Natural killer cell (primary cell): ENCODE measurements around the gene TSC1. TPM values are rescaled to one million over a fixed set of nuclear protein-coding genes. Genes with fewer than 3 reads are reported as not detected.

Experiments
- ATAC-seq, 3 donors: fragments of 150-1000 bp in 2 of 3; fragments of 200-7000 bp in 1 of 3; cut with Tn5 transposase; 1 replicate in 1 of 3; 2 replicates in 2 of 3; pipeline ENCODE4 v1.10.0; 2021; ENCODE audit warnings: mild to moderate bottlenecking in 2 of 3, moderate library complexity in 2 of 3
- DNase-seq, 2 donors: peaks; one replicate each; pipeline versions ENCODE4 v3.0.0 to v3.0.0-alpha.2; 2013 to 2021; ENCODE audit warnings: mixed read lengths in 1 of 2
- H3K27ac ChIP-seq: one replicate; pipeline ENCODE4 v1.5.1; 2013; ENCODE audit warnings: mild to moderate bottlenecking, low read length
- H3K27me3 ChIP-seq: one replicate; pipeline ENCODE4 v1.6.1; 2013; ENCODE audit warnings: low read length; ENCODE audit not compliant: control insufficient read depth, insufficient read depth
- H3K36me3 ChIP-seq: one replicate; pipeline ENCODE4 v1.6.1; 2013; ENCODE audit warnings: low read length; ENCODE audit not compliant: control insufficient read depth, insufficient read depth
- H3K4me1 ChIP-seq: one replicate; pipeline ENCODE4 v1.6.1; 2013; ENCODE audit warnings: low read length; ENCODE audit not compliant: control insufficient read depth, insufficient read depth
- H3K4me3 ChIP-seq: one replicate; pipeline ENCODE4 v1.5.1; 2013; ENCODE audit warnings: low read length
- H3K9me3 ChIP-seq: one replicate; pipeline ENCODE4 v1.6.1; 2013; ENCODE audit warnings: low read length; ENCODE audit not compliant: control insufficient read depth, insufficient read depth
- H3K27ac Mint-ChIP-seq, 2 donors: one replicate each; pipeline ENCODE4 v1.8.0; 2022; ENCODE audit warnings: mild to moderate bottlenecking in 2 of 2, mixed read lengths in 2 of 2, moderate library complexity in 1 of 2
- H3K27me3 Mint-ChIP-seq, 2 donors: one replicate each; pipeline ENCODE4 v1.8.0; 2022; ENCODE audit warnings: low read depth in 2 of 2, mixed read lengths in 2 of 2
- H3K36me3 Mint-ChIP-seq: one replicate; pipeline ENCODE4 v1.8.0; 2022; ENCODE audit warnings: mixed read lengths
- H3K4me1 Mint-ChIP-seq, 2 donors: one replicate each; pipeline ENCODE4 v1.8.0; 2022; ENCODE audit warnings: mixed read lengths in 2 of 2
- H3K4me3 Mint-ChIP-seq: one replicate; pipeline ENCODE4 v1.8.0; 2022; ENCODE audit warnings: mild to moderate bottlenecking, moderate library complexity, mixed read lengths
- H3K9me3 Mint-ChIP-seq, 2 donors: one replicate each; pipeline ENCODE4 v1.8.0; 2022; ENCODE audit warnings: mixed read lengths in 2 of 2
- WGBS: methylation state at CpG from one replicate; pipeline ENCODE4 v1.1.7; 2013; ENCODE audit warnings: missing lambda C conversion rate; ENCODE audit not compliant: insufficient coverage; 5-methylcytosine and 5-hydroxymethylcytosine counted together
- intact Hi-C: fragments of 100-400 bp; cut with micrococcal nuclease; formaldehyde crosslinking; loops from one replicate; pipeline ENCODE4 v1.14.2; 2022
- total RNA-seq, 4 donors: library from RNA; stranded (reverse); fragments of 120-200 nt in 1 of 4; gene quantifications; one replicate each; pipeline versions ENCODE4 v1.2.3 to v1.2.4, GENCODE V29; 2013 to 2022
- TF ChIP-seq, protein P1 (sequence below): fragments of 200-600 bp; IDR thresholded peaks from one replicate; pipeline ENCODE4 v1.8.0; 2022; ENCODE audit warnings: antibody characterized with exemption

Gene TSC1
- total RNA-seq, 3 donors from 2014 or later (not counting 1 experiment from before 2014, with no cell fraction given), result 58.0 to 73.5 (median 63.3) TPM

DNA sequence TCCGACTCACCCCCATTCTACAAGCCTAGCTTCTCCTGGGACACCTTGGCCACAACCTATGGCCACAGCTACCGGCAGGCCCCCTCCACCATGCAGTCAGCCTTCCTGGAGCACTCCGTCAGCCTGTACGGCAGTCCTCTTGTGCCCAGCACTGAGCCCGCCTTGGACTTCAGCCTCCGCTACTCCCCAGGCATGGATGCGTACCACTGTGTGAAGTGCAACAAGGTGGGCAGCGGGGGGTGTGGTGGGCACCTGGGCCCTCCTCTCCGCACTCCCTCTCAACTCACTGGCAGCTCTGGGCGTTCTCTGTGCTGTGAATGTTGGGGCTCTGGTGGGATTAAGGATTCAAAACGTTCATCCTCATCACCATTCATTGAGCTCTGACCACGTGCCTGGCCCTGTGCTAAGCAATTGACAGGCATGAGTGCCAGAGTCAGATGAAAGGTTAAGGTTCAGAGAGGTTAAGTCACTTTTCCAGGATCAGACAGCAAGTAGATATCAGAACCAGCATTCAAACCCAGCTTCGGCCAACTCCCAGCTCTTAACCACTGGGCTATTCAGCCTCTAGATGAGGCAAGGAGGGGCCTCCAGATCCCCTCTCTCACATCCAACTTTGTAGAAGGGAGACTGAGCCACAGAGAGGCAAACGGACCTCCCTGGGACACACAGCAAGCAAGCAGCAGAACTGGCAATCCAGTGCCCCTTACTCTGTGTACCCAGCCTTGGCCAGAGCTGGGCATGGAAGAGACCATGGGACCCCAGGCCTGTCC lies 44.0 kb upstream of the TSC1 start:
- WGBS, result 89% methylated on average over 14 of the region's 14 CpGs
- intact Hi-C loops, result no loop called here
- H3K9me3 Mint-ChIP-seq, result no peaks in the 10 kb centered on the region
- peak overlapping the region; percentile 35 for H3K4me3 Mint-ChIP-seq
- H3K4me1 Mint-ChIP-seq, result peaks cover 65 to 70% of the 10 kb centered on the region in 2 donors
- peaks cover 73% of the 10 kb centered on the region for H3K4me1 ChIP-seq
- no peaks in the 10 kb centered on the region for H3K36me3 ChIP-seq
- H3K27ac Mint-ChIP-seq, result peak overlapping the region; percentile 8 to 75
- no peak overlapping the region for H3K27ac ChIP-seq
- ATAC-seq (no peak), DNase-seq (no peak)
- no peaks in the 10 kb centered on the region for H3K27me3 ChIP-seq
- TF ChIP-seq, protein P1, sequence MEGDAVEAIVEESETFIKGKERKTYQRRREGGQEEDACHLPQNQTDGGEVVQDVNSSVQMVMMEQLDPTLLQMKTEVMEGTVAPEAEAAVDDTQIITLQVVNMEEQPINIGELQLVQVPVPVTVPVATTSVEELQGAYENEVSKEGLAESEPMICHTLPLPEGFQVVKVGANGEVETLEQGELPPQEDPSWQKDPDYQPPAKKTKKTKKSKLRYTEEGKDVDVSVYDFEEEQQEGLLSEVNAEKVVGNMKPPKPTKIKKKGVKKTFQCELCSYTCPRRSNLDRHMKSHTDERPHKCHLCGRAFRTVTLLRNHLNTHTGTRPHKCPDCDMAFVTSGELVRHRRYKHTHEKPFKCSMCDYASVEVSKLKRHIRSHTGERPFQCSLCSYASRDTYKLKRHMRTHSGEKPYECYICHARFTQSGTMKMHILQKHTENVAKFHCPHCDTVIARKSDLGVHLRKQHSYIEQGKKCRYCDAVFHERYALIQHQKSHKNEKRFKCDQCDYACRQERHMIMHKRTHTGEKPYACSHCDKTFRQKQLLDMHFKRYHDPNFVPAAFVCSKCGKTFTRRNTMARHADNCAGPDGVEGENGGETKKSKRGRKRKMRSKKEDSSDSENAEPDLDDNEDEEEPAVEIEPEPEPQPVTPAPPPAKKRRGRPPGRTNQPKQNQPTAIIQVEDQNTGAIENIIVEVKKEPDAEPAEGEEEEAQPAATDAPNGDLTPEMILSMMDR, result no peak
- no peaks in the 10 kb centered on the region for H3K36me3 Mint-ChIP-seq
- no peaks in the 10 kb centered on the region for H3K9me3 ChIP-seq
- H3K27me3 Mint-ChIP-seq, result no peaks in the 10 kb centered on the region
- no peak overlapping the region for H3K4me3 ChIP-seq

DNA sequence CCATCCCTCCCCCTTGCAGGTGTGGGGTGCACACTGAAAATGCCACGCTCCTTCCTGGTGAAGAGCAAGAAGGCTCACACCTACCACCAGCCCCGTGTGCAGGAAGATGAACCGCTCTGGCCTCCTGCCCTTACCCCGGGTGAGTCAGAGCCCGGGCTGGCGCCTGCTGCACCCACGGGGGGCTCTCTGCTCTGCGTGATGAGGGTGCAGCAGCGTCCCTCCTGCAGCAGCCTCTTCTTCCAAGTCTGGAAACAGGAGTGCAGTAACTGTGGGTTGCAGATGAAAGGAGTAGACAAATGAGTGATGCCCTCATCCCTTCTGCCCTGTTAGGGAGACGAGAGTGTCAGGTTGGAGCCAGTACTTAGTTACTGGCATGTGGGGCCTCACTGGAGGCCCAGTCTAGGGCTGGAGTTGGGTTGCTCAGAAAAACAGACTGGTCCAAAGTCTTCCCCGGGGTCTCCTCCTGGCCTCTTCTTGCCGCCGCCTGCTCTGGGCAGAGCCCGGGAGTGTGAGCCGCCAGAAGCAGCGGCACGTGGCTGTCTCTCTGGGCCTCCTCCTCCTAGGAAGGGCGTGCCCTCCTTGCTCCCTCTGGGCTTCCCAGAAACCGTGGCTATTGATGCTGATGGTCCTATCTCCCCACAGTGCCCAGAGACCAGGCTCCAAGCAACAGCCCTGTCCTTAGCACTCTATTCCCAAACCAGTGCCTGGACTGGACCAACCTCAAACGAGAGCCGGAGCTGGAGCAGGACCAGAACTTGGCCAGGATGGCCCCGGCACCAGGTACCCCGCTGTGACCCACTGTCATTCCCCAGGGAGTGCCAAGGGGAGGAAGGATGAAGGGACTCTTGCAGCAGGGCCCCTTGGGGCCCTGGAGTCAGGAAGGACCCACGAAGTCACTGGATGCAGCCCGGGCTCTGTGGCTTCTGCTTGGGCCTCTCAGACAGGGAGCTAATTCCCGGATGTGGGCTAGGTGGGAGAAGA lies 42.5 kb upstream of the TSC1 start:
- TF ChIP-seq, protein P1, result no peak
- peak overlapping the region; percentile 66 for H3K4me3 Mint-ChIP-seq
- Histone ChIP-seq H3K27ac (no peak overlapping the region), H3K36me3 (no peaks in the 10 kb centered on the region), H3K4me3 (no peak overlapping the region), H3K4me1 (peaks cover 64% of the 10 kb centered on the region), H3K9me3 (no peaks in the 10 kb centered on the region), H3K27me3 (no peaks in the 10 kb centered on the region)
- no peaks in the 10 kb centered on the region for H3K27me3 Mint-ChIP-seq
- intact Hi-C loops, result no loop called here
- no peaks in the 10 kb centered on the region for H3K36me3 Mint-ChIP-seq
- 50% methylated on average over 26 of the region's 26 CpGs for WGBS
- ATAC-seq (peak in 2 of 3 donors; percentile 69 to 73), DNase-seq (no peak)
- peaks cover 52 to 62% of the 10 kb centered on the region in 2 donors for H3K4me1 Mint-ChIP-seq
- no peaks in the 10 kb centered on the region for H3K9me3 Mint-ChIP-seq
- H3K27ac Mint-ChIP-seq, result peak overlapping the region; percentile 45 to 75

DNA sequence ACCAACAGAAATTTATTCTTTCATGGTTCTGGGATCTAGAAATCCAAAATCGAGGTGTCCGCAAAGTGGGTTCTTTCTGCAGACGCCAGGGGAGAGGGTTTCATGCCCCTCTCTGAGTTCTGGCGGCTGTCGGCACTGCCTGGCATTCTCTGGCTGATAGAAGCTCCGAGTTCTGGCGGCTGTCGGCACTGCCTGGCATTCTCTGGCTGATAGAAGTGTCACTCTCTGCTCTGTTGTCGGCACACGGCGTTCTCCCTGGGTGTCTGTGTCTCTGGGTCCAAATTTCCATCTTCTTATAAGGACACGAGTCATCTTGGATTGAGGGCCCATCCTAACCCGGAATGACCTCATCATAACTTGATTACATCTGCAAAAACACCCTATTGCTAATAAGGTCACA lies 41.7 kb upstream of the TSC1 start:
- intact Hi-C loops, result no loop called here
- no peaks in the 10 kb centered on the region for H3K27me3 Mint-ChIP-seq
- Histone ChIP-seq H3K4me3 (no peak overlapping the region), H3K9me3 (no peaks in the 10 kb centered on the region), H3K27me3 (no peaks in the 10 kb centered on the region), H3K36me3 (no peaks in the 10 kb centered on the region), H3K4me1 (peaks cover 56% of the 10 kb centered on the region), H3K27ac (no peak overlapping the region)
- H3K36me3 Mint-ChIP-seq, result no peaks in the 10 kb centered on the region
- peak overlapping the region; percentile 21 for H3K4me3 Mint-ChIP-seq
- TF ChIP-seq, protein P1, result no peak
- WGBS, result 87% methylated on average over 13 of the region's 13 CpGs
- H3K4me1 Mint-ChIP-seq, result peaks cover 44 to 54% of the 10 kb centered on the region in 2 donors
- peak overlapping the region in 1 of 2 donors; percentile 75 for H3K27ac Mint-ChIP-seq
- ATAC-seq (no peak), DNase-seq (no peak)
- no peaks in the 10 kb centered on the region for H3K9me3 Mint-ChIP-seq
